Spleen (tissue), 11 donors: ENCODE data around the gene CFAP74. TPM values are rescaled to one million over a fixed set of nuclear protein-coding genes. Genes with fewer than 3 reads are reported as not detected.

Experiments
- DNase-seq: peaks from one replicate; pipeline ENCODE4 v3.0.0-alpha.2; 2020
- H3K27ac ChIP-seq, 8 donors: fragments of 200-600 bp; sonication (generic) in 7 of 8; 1 replicate in 4 of 8; 2 replicates in 4 of 8; pipeline versions ENCODE4 v1.5.0 to v1.8.0; 2016 to 2021; ENCODE audit warnings: inconsistent platforms in 4 of 8, mild to moderate bottlenecking in 4 of 8, moderate library complexity in 1 of 8
- H3K27me3 ChIP-seq, 7 donors: fragments of 200-600 bp; sonication (generic) in 6 of 7; replicated peaks in 1 of 7; 1 replicate in 4 of 7; 2 replicates in 3 of 7; pipeline versions ENCODE4 v1.5.0 to v1.8.0; 2016 to 2021; ENCODE audit warnings: inconsistent platforms in 3 of 7, mild to moderate bottlenecking in 1 of 7
- H3K36me3 ChIP-seq, 6 donors: fragments of 200-600 bp; sonication (generic) in 5 of 6; 1 replicate in 4 of 6; 2 replicates in 2 of 6; pipeline versions ENCODE4 v1.5.0 to v1.8.0; 2016 to 2021; ENCODE audit warnings: inconsistent platforms in 2 of 6
- H3K4me1 ChIP-seq, 6 donors: fragments of 200-600 bp; sonication (generic) in 5 of 6; 1 replicate in 3 of 6; 2 replicates in 3 of 6; pipeline versions ENCODE4 v1.5.0 to v1.8.0; 2016 to 2021; ENCODE audit warnings: inconsistent platforms in 3 of 6
- H3K4me3 ChIP-seq, 8 donors: fragments of 200-600 bp; sonication (generic) in 7 of 8; 1 replicate in 4 of 8; 2 replicates in 4 of 8; pipeline versions ENCODE4 v1.5.0 to v1.8.0; 2016 to 2021; ENCODE audit warnings: inconsistent platforms in 4 of 8, mild to moderate bottlenecking in 4 of 8, moderate library complexity in 2 of 8
- H3K9me3 ChIP-seq, 8 donors: fragments of 200-600 bp; sonication (generic) in 7 of 8; 1 replicate in 4 of 8; 2 replicates in 4 of 8; pipeline versions ENCODE4 v1.5.0 to v1.8.0; 2016 to 2021; ENCODE audit warnings: inconsistent platforms in 4 of 8
- CTCF ChIP-seq, 11 experiments: fragments of 200-600 bp in 7 of 11; fragments of 450-650 bp in 4 of 11; sonication (generic) in 4 of 11; IDR thresholded peaks in 8 of 11; conservative IDR thresholded peaks in 3 of 11; 1 replicate in 7 of 11; 2 replicates in 4 of 11; pipeline versions ENCODE4 v1.4.0 to v1.8.0; 2016 to 2021; ENCODE audit warnings: antibody characterized with exemption in 11 of 11, inconsistent platforms in 4 of 11, mild to moderate bottlenecking in 1 of 11
- POLR2A ChIP-seq, 3 donors: fragments of 450-650 bp; IDR thresholded peaks; one replicate each; pipeline ENCODE4 v1.5.1; 2017; ENCODE audit warnings: antibody characterized with exemption in 3 of 3, mild to moderate bottlenecking in 1 of 3
- POLR2AphosphoS5 ChIP-seq, 3 donors: sonication (generic); formaldehyde crosslinking; IDR thresholded peaks; one replicate each; pipeline ENCODE4 v1.5.1; 2017; ENCODE audit warnings: antibody characterized with exemption in 3 of 3
- WGBS, 5 donors: extraction: QIAGEN DNeasy Blood & Tissue Kit in 3 of 5; methylation state at CpG; one replicate each; pipeline versions ENCODE4 v1.1.5 to v1.1.7; 2013 to 2018; 5-methylcytosine and 5-hydroxymethylcytosine counted together
- intact Hi-C: fragments of 100-400 bp; cut with DNase I; formaldehyde crosslinking; loops from one replicate; pipeline ENCODE4 v1.15.0; 2023; ENCODE audit warnings: low total_unique reads
- polyA plus RNA-seq, 3 donors: library from polyadenylated mRNA; stranded (reverse); fragments of 200-250 nt; gene quantifications; one replicate each; pipeline ENCODE4 v1.2.1, GENCODE V29; 2013
- total RNA-seq, 7 donors: library from RNA; depleted of rRNA in 3 of 7; stranded (reverse); fragments of >200 nt in 3 of 7; fragmentation: NEBNext Ultra II Directional in 4 of 7; extraction: Animal tissue kit (Norgen Biotek cat#: 25700) in 4 of 7; gene quantifications; one replicate each; pipeline versions ENCODE4 v1.1.0 to v1.2.1, GENCODE V29; 2016 to 2021
- donor health status: healthy with polysubstance abuse.
- donor health status: DM: no; HTN: no; CAD: no; lungs with moderate emphysema.
- donor health status: DM: no; HTN: no; CAD: no.
- donor health status: Bipolar disorder and iron deficiency.
- donor health status: healthy.
- donor health status: DM: no; HTN: no; CAD: no.
- donor health status: DM: yes; HTN: yes; CAD: no.

CFAP74 gene
- total and polyA plus RNA-seq, 10 donors = 0.03 to 0.32 (median 0.14) TPM; not detected in 4

DNA sequence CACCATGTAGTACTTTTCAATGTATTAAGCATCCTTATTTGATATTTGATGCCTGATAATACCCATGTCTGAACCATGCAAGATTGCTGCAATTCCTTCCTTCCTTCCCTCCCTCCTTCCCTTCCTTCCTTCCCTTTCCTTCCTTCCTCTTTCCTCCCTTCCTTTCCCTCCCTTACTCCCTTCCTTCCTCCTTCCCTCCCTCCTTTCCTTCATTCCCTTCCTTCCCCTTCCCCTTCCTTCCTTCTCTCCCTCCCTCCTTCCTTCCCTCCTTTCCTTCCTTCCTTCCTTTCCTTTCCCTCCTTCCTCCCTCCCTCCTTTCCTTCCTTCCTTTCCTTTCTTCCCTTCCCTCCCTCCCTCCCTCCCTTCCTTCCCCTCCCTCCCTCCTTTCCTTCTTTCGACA, 54.8 kb downstream of the CFAP74 start:
- 21 to 57% (median 44%) methylated on average over 1 of the region's 1 CpG for whole genome bisulfite sequencing, 5 donors
- Histone ChIP-seq H3K36me3 (no peaks in the 10 kb centered on the region), H3K27ac (no peak overlapping the region), H3K4me3 (no peak overlapping the region), H3K9me3 (peaks cover 0 to 16% (median 6%) of the 10 kb centered on the region in 8 donors), H3K4me1 (peaks cover 0 to 10% (median 6%) of the 10 kb centered on the region in 6 donors), H3K27me3 (peaks cover 0 to 15% (median 0%) of the 10 kb centered on the region in 7 donors)
- intact Hi-C loops = loop anchor here (10.0 kb wide), 1 partner anchor 96 kb away; no protein-coding TSS in a partner anchor
- no peak for DNase-seq
- TF ChIP-seq POLR2AphosphoS5 (IDR thresholded peaks at IDR 0.05) = no peak
- TF ChIP-seq CTCF (IDR thresholded peaks at IDR 0.05 in 8 of 11, conservative IDR thresholded peaks at IDR 0.05 in 3 of 11) = no peak
- no peak for TF ChIP-seq POLR2A (IDR thresholded peaks at IDR 0.05)

DNA sequence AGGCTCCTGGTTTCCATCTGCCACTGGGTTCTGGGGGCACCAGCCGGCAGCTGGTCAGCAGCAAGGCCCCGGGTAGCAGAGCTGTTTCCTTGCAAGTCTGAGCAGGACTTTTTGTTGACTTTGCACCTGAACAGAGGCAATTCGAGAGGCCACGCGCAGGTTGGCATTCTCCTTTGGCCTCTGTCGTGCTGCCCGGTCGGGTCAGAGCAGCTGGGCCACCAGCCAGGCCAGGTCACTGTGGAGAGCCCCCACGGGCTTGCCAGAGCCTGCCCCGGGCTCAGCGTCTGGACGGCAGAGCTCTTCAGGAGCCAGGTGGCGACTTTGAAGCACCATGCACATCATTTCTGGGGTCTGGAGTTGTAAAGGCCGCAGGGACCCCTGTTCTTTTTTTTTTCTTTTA, 56.1 kb downstream of the CFAP74 start:
- no peak for TF ChIP-seq CTCF (IDR thresholded peaks at IDR 0.05 in 8 of 11, conservative IDR thresholded peaks at IDR 0.05 in 3 of 11)
- TF ChIP-seq POLR2AphosphoS5 (IDR thresholded peaks at IDR 0.05) = no peak
- no peak for TF ChIP-seq POLR2A (IDR thresholded peaks at IDR 0.05)
- Histone ChIP-seq H3K9me3 (peaks cover 0 to 16% (median 6%) of the 10 kb centered on the region in 8 donors), H3K36me3 (no peaks in the 10 kb centered on the region), H3K27me3 (peaks cover 0 to 24% (median 0%) of the 10 kb centered on the region in 7 donors), H3K27ac (no peak overlapping the region), H3K4me1 (peaks cover 0 to 18% (median 10%) of the 10 kb centered on the region in 6 donors), H3K4me3 (no peak overlapping the region)
- DNase-seq = peak; percentile 35
- 77 to 88% (median 82%) methylated on average over 14 of the region's 14 CpGs for WGBS, 5 donors
- intact Hi-C loops = loop anchor here (10.0 kb wide), 1 partner anchor 97 kb away; no protein-coding TSS in a partner anchor

- TF ChIP-seq POLR2A (IDR thresholded peaks at IDR 0.05) (no peak), POLR2AphosphoS5 (IDR thresholded peaks at IDR 0.05) (peak; percentile 60 to 69 (median 67)), CTCF (IDR thresholded peaks at IDR 0.05 in 8 of 11, conservative IDR thresholded peaks at IDR 0.05 in 3 of 11) (no peak)
- H3K9me3 ChIP-seq = peaks cover 0 to 13% (median 6%) of the 10 kb centered on the region in 8 donors
- peak; percentile 65 for DNase-seq
- H3K36me3 ChIP-seq = no peaks in the 10 kb centered on the region
- H3K4me1 ChIP-seq = peaks cover 0 to 18% (median 10%) of the 10 kb centered on the region in 6 donors
- intact Hi-C loops = loop anchor here (10.0 kb wide), 1 partner anchor 98 kb away; no protein-coding TSS in a partner anchor
- H3K27me3 ChIP-seq = peaks cover 0 to 27% (median 0%) of the 10 kb centered on the region in 7 donors
- no peak overlapping the region for H3K27ac ChIP-seq
- 58 to 77% (median 63%) methylated on average over 6 to 11 of the region's 11 CpGs for WGBS, 5 donors
- no peak overlapping the region for H3K4me3 ChIP-seq
These were observed 57.0 kb downstream of the CFAP74 start for GRCh38 chr1:1946540-1946939.

- peak; percentile 49 for DNase-seq
- WGBS, 5 donors = 88 to 95% (median 88%) methylated on average over 25 to 29 of the region's 29 CpGs
- Histone ChIP-seq H3K36me3 (no peaks in the 10 kb centered on the region), H3K4me3 (no peak overlapping the region), H3K27ac (no peak overlapping the region), H3K27me3 (peaks cover 0 to 28% (median 0%) of the 10 kb centered on the region in 7 donors), H3K4me1 (peaks cover 0 to 18% (median 10%) of the 10 kb centered on the region in 6 donors), H3K9me3 (peaks cover 0 to 6% (median 1%) of the 10 kb centered on the region in 8 donors)
- intact Hi-C loops = loop anchor here (10.0 kb wide), 1 partner anchor 99 kb away; no protein-coding TSS in a partner anchor
- TF ChIP-seq CTCF (IDR thresholded peaks at IDR 0.05 in 8 of 11, conservative IDR thresholded peaks at IDR 0.05 in 3 of 11) (no peak), POLR2A (IDR thresholded peaks at IDR 0.05) (no peak), POLR2AphosphoS5 (IDR thresholded peaks at IDR 0.05) (no peak)
These were observed 57.7 kb downstream of the CFAP74 start for GRCh38 chr1:1945782-1946393.
